Cerebellar cortex (tissue), 1 donor: ENCODE results near the gene SIPA1L2.
"Not testable (repeated sequence)": the region's sequence is repeated elsewhere in the genome, so short reads cannot be mapped to it uniquely, and the experiment has no call there.

Source experiments
- DNase-seq: peaks from one replicate; pipeline ENCODE4 v3.0.0-alpha.2; 2015; ENCODE audit warnings: low spot score

Gene SIPA1L2

GRCh38 chr1:232615306-232615800 is 14.6 kb downstream of the SIPA1L2 start:
- DNase-seq, result no peak

- DNase-seq, result no peak
These were observed 15.1 kb downstream of the SIPA1L2 start for GRCh38 chr1:232614811-232615210.

- no peak for DNase-seq
These were observed 16.1 kb downstream of the SIPA1L2 start for GRCh38 chr1:232613752-232614381.

GRCh38 chr1:232612836-232613235 is 17.1 kb downstream of the SIPA1L2 start:
- not testable (repeated sequence) for DNase-seq

GRCh38 chr1:232611834-232612233 is 18.1 kb downstream of the SIPA1L2 start:
- no peak for DNase-seq

GRCh38 chr1:232610902-232611745 is 18.8 kb downstream of the SIPA1L2 start:
- not testable (repeated sequence) for DNase-seq

GRCh38 chr1:232610192-232610901 is 19.6 kb downstream of the SIPA1L2 start:
- no peak for DNase-seq

- no peak for DNase-seq
These were observed 21.5 kb downstream of the SIPA1L2 start for GRCh38 chr1:232608427-232608826.

- no peak for DNase-seq
These were observed 27.3 kb downstream of the SIPA1L2 start for GRCh38 chr1:232602622-232603021.

GRCh38 chr1:232600424-232601258 is 29.3 kb downstream of the SIPA1L2 start:
- no peak for DNase-seq

GRCh38 chr1:232599178-232600041 is 30.5 kb downstream of the SIPA1L2 start:
- no peak for DNase-seq

- DNase-seq, result no peak
These were observed 31.1 kb downstream of the SIPA1L2 start for GRCh38 chr1:232598837-232599177.

- no peak for DNase-seq
These were observed 31.8 kb downstream of the SIPA1L2 start for GRCh38 chr1:232598133-232598532.

- no peak for DNase-seq
These were observed 32.2 kb downstream of the SIPA1L2 start for GRCh38 chr1:232597721-232598120.

GRCh38 chr1:232596666-232597303 is 33.1 kb downstream of the SIPA1L2 start:
- no peak for DNase-seq

- no peak for DNase-seq
These were observed 34.9 kb downstream of the SIPA1L2 start for GRCh38 chr1:232594768-232595698.

GRCh38 chr1:232593717-232594502 is 36.0 kb downstream of the SIPA1L2 start:
- DNase-seq, result no peak

- no peak for DNase-seq
These were observed 38.6 kb downstream of the SIPA1L2 start for GRCh38 chr1:232591344-232591743.

GRCh38 chr1:232590744-232591082 is 39.2 kb downstream of the SIPA1L2 start:
- no peak for DNase-seq
